ENCODE measurements around the gene KIF15.

KIF15 gene

GRCh38 chr3:44761424-44762169 lies at the start of gene KIF15, which contains the start of gene KIAA1143 (continued):
- no peak for TF ChIP-seq TCF7L2 (IDR thresholded peaks at IDR 0.05; ENCODE audit: borderline replicate concordance, low read depth, low read length)
- TF ChIP-seq ZNF184 (tag by site-specific recombination; IDR thresholded peaks at IDR 0.05), result no peak

DNA sequence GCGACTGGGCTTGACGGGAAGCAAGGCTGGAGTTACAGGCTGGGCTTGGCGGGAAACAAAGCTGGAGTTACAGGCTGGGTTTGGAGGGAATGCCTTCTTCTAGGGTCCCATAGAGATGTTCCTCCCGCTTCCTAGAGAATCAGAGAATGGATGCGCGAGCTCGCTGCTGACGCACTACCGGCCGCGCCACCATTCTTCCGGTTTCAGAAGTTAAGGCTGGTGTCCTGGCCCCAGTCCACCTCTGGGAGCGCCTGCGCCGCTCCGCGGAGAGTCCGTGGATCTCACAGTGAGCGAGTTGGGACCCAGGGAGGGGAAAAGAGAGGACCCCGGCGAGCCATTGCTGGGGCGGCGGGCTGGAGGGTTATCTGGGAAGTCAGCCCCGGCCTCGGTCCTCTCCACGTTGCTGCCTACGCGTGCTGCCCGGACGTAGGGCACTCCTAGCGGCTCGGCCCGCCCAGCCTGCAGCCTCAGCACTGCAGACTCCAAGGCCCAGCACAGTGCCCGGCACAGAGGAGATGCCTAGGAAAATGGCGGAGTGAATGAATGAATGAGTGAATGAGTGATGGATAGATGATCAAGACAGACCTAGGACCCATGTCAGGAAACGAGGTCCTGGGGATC lies 49.0 kb upstream of the KIF15 start, which contains the start of gene ZNF502:
Gene ZNF502, plus strand, starts transcription at position 206 of the 621 bp plus-strand sequence. CDS start 7,602 bp downstream, outside the sequence.
- Histone ChIP-seq H3K9me3 (ENCODE audit: control insufficient read depth, insufficient read depth, low read depth, low read length) (no peaks in the 10 kb centered on the region), H3K36me3 (ENCODE audit: control insufficient read depth in 2 of 2, insufficient read depth in 1 of 2, low read length in 2 of 2) (peaks cover 0 to 3% of the 10 kb centered on the region in 2 experiments; a peak in 1 of 3 replicates), H3K27ac (ENCODE audit: extremely low read depth, low read depth, low read length) (no peak within 1 kb of the TSS), H3K4me3 (ENCODE audit: low read depth, low read length) (peak within 1 kb of the TSS; percentile 82), H3K4me1 (ENCODE audit: control insufficient read depth, insufficient read depth, low read length) (no peaks in the 10 kb centered on the region)
- CTCF ChIA-PET, result interaction anchor here (1.1 kb wide), 1 partner anchor 17 kb away, joined by 3 read pairs; the partner anchor contains the start of gene ZNF501
- POLR2A ChIA-PET, result interaction anchor here (0.8 to 2.1 kb wide), 6 partner anchors 9 to 202 kb away, joined by 3 to 26 read pairs (median 5); partner anchors contain the start of genes KIAA1143, KIF15, ZNF35 and ZNF501
- TF ChIP-seq ZNF23 (tag by site-specific recombination; IDR thresholded peaks at IDR 0.05; ENCODE audit: borderline replicate concordance), result no peak
- peak; percentile 36; the same call in 1 of the 2 replicates for TF ChIP-seq KLF8 (tag by site-specific recombination; IDR thresholded peaks at IDR 0.05)
- peak; percentile 74; the same call in 1 of the 2 replicates for TF ChIP-seq ZNF24 (tag by site-specific recombination; IDR thresholded peaks at IDR 0.05)
- TF ChIP-seq ZNF292 (tag by site-specific recombination; IDR thresholded peaks at IDR 0.05; ENCODE audit: borderline replicate concordance, low read depth), result no peak
- TF ChIP-seq ZNF701 (tag by site-specific recombination; IDR thresholded peaks at IDR 0.05), result no peak
- TF ChIP-seq ZNF585B (tag by site-specific recombination; IDR thresholded peaks at IDR 0.05), result no peak
- no peak for TF ChIP-seq ZNF830 (tag by site-specific recombination; IDR thresholded peaks at IDR 0.05; ENCODE audit: low read depth)
- no peak for TF ChIP-seq ZNF114 (tag by site-specific recombination; IDR thresholded peaks at IDR 0.05)
- TF ChIP-seq ZNF629 (tag by site-specific recombination; IDR thresholded peaks at IDR 0.05), result peak; percentile 78
- TF ChIP-seq, protein P1, sequence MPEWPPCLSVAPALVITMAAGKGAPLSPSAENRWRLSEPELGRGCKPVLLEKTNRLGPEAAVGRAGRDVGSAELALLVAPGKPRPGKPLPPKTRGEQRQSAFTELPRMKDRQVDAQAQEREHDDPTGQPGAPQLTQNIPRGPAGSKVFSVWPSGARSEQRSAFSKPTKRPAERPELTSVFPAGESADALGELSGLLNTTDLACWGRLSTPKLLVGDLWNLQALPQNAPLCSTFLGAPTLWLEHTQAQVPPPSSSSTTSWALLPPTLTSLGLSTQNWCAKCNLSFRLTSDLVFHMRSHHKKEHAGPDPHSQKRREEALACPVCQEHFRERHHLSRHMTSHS (tag by site-specific recombination; IDR thresholded peaks at IDR 0.05), result no peak
- no peak for TF ChIP-seq ZNF416 (tag by site-specific recombination; IDR thresholded peaks at IDR 0.05)
- TF ChIP-seq ZNF561 (tag by site-specific recombination; IDR thresholded peaks at IDR 0.05; ENCODE audit: borderline replicate concordance), result no peak
- no peak for TF ChIP-seq ZXDB (tag by site-specific recombination; IDR thresholded peaks at IDR 0.05)
- peak; percentile 73 for TF ChIP-seq ZNF335 (tag by site-specific recombination; conservative IDR thresholded peaks at IDR 0.05)
- no peak for TF ChIP-seq TSHZ1 (tag by site-specific recombination; IDR thresholded peaks at IDR 0.05; ENCODE audit: borderline replicate concordance)
- TF ChIP-seq, protein P2, sequence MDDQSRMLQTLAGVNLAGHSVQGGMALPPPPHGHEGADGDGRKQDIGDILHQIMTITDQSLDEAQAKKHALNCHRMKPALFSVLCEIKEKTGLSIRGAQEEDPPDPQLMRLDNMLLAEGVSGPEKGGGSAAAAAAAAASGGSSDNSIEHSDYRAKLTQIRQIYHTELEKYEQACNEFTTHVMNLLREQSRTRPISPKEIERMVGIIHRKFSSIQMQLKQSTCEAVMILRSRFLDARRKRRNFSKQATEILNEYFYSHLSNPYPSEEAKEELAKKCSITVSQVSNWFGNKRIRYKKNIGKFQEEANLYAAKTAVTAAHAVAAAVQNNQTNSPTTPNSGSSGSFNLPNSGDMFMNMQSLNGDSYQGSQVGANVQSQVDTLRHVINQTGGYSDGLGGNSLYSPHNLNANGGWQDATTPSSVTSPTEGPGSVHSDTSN (CRISPR knock-in tag; IDR thresholded peaks at IDR 0.05), result no peak
- no peak for TF ChIP-seq HOXA7 (CRISPR knock-in tag; IDR thresholded peaks at IDR 0.05; ENCODE audit: borderline replicate concordance)
- TF ChIP-seq, protein P3, sequence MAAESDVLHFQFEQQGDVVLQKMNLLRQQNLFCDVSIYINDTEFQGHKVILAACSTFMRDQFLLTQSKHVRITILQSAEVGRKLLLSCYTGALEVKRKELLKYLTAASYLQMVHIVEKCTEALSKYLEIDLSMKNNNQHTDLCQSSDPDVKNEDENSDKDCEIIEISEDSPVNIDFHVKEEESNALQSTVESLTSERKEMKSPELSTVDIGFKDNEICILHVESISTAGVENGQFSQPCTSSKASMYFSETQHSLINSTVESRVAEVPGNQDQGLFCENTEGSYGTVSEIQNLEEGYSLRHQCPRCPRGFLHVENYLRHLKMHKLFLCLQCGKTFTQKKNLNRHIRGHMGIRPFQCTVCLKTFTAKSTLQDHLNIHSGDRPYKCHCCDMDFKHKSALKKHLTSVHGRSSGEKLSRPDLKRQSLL (tag by site-specific recombination; IDR thresholded peaks at IDR 0.05), result 0 out of 2 replicates have a peak, but pooled peaks have one; percentile 12
- no peak for TF ChIP-seq ZNF157 (tag by site-specific recombination; IDR thresholded peaks at IDR 0.05)
- no peak for TF ChIP-seq TCF7L2 (IDR thresholded peaks at IDR 0.05; ENCODE audit: borderline replicate concordance, low read depth, low read length)
- peak; percentile 60 for TF ChIP-seq SETDB1 (IDR thresholded peaks at IDR 0.05; ENCODE audit: insufficient read length, low read length)
- TF ChIP-seq, protein P4, sequence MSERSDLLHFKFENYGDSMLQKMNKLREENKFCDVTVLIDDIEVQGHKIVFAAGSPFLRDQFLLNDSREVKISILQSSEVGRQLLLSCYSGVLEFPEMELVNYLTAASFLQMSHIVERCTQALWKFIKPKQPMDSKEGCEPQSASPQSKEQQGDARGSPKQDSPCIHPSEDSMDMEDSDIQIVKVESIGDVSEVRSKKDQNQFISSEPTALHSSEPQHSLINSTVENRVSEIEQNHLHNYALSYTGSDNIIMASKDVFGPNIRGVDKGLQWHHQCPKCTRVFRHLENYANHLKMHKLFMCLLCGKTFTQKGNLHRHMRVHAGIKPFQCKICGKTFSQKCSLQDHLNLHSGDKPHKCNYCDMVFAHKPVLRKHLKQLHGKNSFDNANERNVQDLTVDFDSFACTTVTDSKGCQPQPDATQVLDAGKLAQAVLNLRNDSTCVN (tag by site-specific recombination; optimal IDR thresholded peaks at IDR 0.05), result peak; percentile 58
- no peak for TF ChIP-seq ZNF624 (tag by site-specific recombination; IDR thresholded peaks at IDR 0.05)
- peak; percentile 57 for TF ChIP-seq SP2 (tag by site-specific recombination; IDR thresholded peaks at IDR 0.05)
- TF ChIP-seq ZNF202 (tag by site-specific recombination; IDR thresholded peaks at IDR 0.05; ENCODE audit: borderline replicate concordance), result no peak
- no peak for TF ChIP-seq PRDM1 (tag by site-specific recombination; IDR thresholded peaks at IDR 0.05)
- no peak for TF ChIP-seq GLI4 (tag by site-specific recombination; IDR thresholded peaks at IDR 0.05)
